GM10266 (cell line): ENCODE measurements around the gene GRK1.

ENCODE experiments used
- DNase-seq: peaks from one replicate; pipeline ENCODE4 v3.0.0; 2012; ENCODE audit errors: extremely low spot score
- CTCF ChIP-seq: IDR thresholded peaks from 2 replicates; pipeline ENCODE4 v1.5.1; 2012; ENCODE audit warnings: mild to moderate bottlenecking, low read depth; ENCODE audit not compliant: control insufficient read depth, insufficient read depth; ENCODE audit errors: missing control alignments

The GRK1 gene

GRCh38 chr13:113657851-113658741 is 8.9 kb upstream of the GRK1 start, which contains the start of gene ATP4B:
TSS of gene ATP4B (minus strand) at chr13:113658198. CDS start at chr13:113658144, 54 bp downstream.
- TF ChIP-seq CTCF: no peak
- no peak for DNase-seq

- TF ChIP-seq CTCF: no peak
- DNase-seq: no peak
These were observed 8.2 kb upstream of the GRK1 start for GRCh38 chr13:113658836-113659235.

GRCh38 chr13:113659337-113659736 is 7.7 kb upstream of the GRK1 start:
- TF ChIP-seq CTCF: no peak
- DNase-seq: no peak

- no peak for TF ChIP-seq CTCF
- no peak for DNase-seq
These were observed 7.0 kb upstream of the GRK1 start for GRCh38 chr13:113660066-113660465.

- no peak for TF ChIP-seq CTCF
- no peak for DNase-seq
These were observed 5.5 kb upstream of the GRK1 start for GRCh38 chr13:113661509-113661908.

GRCh38 chr13:113663934-113664333 is 3.1 kb upstream of the GRK1 start:
- DNase-seq: no peak
- TF ChIP-seq CTCF: no peak

- no peak for DNase-seq
- no peak for TF ChIP-seq CTCF
These were observed 2.0 kb upstream of the GRK1 start for GRCh38 chr13:113664751-113665596.
